AG04449 (cell line): ENCODE data around the gene SSPN.

Source experiments
- CTCF ChIA-PET: fragments of 350-600 bp; formaldehyde crosslinking; extraction: SDS; loops from one replicate; lab custom pipeline; 2021; ENCODE audit warnings: antibody characterized with exemption; lab: Yijun Ruan, JAX
- POLR2A ChIA-PET: fragments of 400-600, 350-600 bp; formaldehyde crosslinking; extraction: SDS; loops from one replicate; lab custom pipeline; 2020; ENCODE audit warnings: antibody characterized with exemption, inconsistent platforms; lab: Yijun Ruan, JAX
- DNase-seq: peaks from one replicate; pipeline ENCODE4 v3.0.0-alpha.2; 2010; ENCODE audit warnings: low read depth, low spot score
- H3K4me3 ChIP-seq: 2 replicates; pipeline ENCODE4 v1.5.1; 2011; ENCODE audit warnings: low read depth, mild to moderate bottlenecking, control low read depth, low read length
- TF ChIP-seq, protein P1 (sequence below): IDR thresholded peaks from one replicate; pipeline ENCODE4 v1.5.1; 2011; ENCODE audit warnings: mild to moderate bottlenecking, moderate library complexity, low read length, control low read depth, inconsistent platforms; ENCODE audit not compliant: insufficient read depth; ENCODE audit errors: missing control alignments

SSPN gene

DNA sequence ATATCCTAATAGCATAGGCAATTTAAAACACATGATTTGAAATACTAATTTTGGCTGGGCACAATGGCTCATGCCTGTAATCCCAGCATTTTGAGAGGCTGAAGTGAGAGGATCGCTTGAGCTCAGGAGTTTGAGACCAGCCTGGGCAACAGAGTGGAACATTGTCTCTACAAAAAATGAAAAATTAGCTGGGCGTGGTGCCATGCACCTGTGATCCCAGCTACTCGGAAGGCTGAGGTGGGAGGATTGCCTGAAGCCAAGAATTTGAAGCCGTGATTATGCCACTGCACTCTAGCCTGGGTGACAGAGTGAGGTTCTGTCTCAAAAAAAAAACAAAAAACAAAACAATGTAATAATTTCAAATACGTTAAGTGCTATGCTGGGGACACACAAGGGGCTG, 83.3 kb downstream of the SSPN start:
- H3K4me3 ChIP-seq: no peak overlapping the region
- DNase-seq: no peak
- ChIA-PET CTCF (interaction anchor here (0.8 to 1.1 kb wide), 2 partner anchors 14 to 21 kb away, joined by 3 read pairs; no protein-coding TSS in a partner anchor), POLR2A (interaction anchor here (0.6 kb wide), 1 partner anchor 165 kb away, joined by 3 read pairs; no protein-coding TSS in a partner anchor)
- TF ChIP-seq, protein P1, sequence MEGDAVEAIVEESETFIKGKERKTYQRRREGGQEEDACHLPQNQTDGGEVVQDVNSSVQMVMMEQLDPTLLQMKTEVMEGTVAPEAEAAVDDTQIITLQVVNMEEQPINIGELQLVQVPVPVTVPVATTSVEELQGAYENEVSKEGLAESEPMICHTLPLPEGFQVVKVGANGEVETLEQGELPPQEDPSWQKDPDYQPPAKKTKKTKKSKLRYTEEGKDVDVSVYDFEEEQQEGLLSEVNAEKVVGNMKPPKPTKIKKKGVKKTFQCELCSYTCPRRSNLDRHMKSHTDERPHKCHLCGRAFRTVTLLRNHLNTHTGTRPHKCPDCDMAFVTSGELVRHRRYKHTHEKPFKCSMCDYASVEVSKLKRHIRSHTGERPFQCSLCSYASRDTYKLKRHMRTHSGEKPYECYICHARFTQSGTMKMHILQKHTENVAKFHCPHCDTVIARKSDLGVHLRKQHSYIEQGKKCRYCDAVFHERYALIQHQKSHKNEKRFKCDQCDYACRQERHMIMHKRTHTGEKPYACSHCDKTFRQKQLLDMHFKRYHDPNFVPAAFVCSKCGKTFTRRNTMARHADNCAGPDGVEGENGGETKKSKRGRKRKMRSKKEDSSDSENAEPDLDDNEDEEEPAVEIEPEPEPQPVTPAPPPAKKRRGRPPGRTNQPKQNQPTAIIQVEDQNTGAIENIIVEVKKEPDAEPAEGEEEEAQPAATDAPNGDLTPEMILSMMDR: no peak

DNA sequence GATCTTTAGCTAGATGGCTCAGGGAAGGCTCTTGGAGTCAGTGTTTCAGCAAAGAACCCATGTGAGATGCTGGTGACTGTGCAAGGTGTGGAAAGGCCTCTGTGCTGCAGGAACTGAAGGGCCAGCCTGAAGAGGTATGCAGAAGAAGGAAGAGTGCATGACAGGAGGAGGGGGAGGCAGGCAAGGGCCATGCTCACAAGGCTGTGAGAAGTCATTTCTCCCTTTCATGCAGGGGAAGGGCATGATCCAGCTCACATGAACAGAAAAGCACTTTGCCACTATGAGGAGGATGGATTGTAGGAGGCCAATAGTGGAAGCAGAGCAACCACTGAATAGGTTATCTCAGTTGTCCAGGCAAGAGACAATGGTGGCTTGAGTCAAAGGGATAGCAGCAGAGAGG, 83.7 kb downstream of the SSPN start:
- DNase-seq: no peak
- no peak overlapping the region for H3K4me3 ChIP-seq
- ChIA-PET CTCF (interaction anchor here (0.8 to 1.1 kb wide), 2 partner anchors 14 to 20 kb away, joined by 3 read pairs; no protein-coding TSS in a partner anchor), POLR2A (no interaction called here)
- TF ChIP-seq, protein P1: no peak

DNA sequence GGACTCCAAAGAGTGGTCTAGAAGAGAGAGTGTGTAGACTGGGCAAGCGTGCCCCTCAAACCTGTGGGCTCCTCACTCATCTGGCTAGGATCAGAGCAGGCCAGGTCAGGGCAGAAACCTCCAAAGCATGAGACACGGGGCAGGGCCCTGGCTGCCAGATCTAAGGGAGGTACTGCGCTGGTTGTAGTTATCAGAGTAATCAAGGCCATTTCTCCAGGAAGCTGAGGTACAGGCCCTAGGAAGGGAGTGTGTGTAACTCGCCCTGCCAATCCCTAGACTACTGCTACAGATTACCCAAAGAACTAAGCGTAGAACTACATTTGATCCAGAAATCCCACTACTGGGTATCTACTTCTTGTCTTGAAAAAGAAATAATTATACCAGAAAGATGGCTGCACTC, 84.5 kb downstream of the SSPN start:
- no peak for DNase-seq
- H3K4me3 ChIP-seq: no peak overlapping the region
- POLR2A ChIA-PET: no interaction called here
- CTCF ChIA-PET: no interaction called here
- TF ChIP-seq, protein P1: no peak

DNA sequence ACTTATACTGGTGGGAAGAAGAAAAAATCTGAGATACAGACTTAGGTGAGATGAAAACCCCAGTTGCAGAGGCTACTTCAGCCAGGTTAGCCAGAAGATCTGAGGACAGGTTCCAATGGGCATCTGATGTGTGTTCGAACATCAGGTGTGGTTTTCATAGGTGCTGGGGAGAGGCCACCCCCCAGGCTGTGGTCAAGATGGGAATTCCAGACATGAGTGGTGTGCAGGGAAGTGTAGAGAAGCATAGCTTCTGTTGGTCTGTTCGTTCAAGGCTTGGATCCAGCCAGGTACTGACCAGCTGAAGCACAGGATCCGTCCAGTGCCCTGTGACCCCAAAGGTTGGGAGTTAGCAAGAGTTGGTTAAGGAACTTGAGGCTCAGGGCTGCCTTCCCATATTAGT, 85.5 kb downstream of the SSPN start:
- no peak overlapping the region for H3K4me3 ChIP-seq
- POLR2A ChIA-PET: no interaction called here
- CTCF ChIA-PET: no interaction called here
- TF ChIP-seq, protein P1: no peak
- DNase-seq: no peak

DNA sequence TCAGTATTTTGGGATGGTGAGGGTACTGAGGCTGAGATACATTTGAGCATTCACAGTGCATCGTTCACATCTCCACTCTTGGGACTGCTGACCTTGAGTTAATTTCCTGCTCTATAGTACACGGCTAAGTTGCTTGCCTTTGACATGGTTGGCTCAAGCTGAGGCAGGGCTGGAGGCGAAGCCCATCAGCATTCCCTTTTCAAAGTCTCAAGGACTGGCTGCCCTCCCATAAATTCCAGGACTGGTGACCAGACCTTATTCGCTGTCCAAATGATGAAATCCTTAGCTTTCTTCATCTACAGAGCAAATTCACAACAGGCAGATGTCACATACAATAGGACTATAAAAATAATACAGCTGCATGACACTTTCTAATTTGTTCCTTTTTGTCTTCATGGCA, 85.9 kb downstream of the SSPN start:
- DNase-seq: no peak
- CTCF ChIA-PET: no interaction called here
- H3K4me3 ChIP-seq: no peak overlapping the region
- TF ChIP-seq, protein P1: no peak
- POLR2A ChIA-PET: no interaction called here

DNA sequence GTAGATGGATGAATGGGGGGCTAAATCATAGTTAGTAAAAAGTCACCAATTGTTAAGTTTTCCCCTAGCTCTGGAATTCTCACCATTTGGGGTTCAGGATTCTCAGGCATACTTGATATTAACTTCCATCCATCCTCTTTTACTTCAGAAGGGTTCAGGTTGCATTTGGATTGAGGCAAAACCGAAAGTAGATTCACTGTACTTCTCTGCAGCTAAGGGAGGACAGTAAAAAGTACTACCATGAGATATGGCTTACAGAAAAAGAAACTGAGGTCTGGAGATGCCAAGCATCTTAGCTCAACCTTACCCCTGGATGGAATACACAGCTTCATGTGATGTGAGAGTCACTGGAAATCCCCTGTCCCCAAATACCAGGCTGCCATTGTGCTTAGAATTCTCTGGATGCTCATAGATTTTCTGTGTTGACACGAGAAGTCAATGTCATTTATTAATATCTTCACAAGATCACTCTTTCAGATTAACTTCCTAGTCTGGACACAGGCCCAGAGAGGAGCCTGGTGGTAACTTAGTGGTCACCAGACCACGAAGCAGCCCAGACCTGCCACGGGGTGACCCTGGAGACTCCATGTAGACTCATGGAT, 87.1 kb downstream of the SSPN start:
- POLR2A ChIA-PET: no interaction called here
- TF ChIP-seq, protein P1: no peak
- no peak overlapping the region for H3K4me3 ChIP-seq
- DNase-seq: no peak
- CTCF ChIA-PET: no interaction called here
